HepG2 (cell line): Measurements from ENCODE around the gene ANXA11. TPM values are rescaled to one million over a fixed set of nuclear protein-coding genes. Genes with fewer than 3 reads are reported as not detected.

Experiments used
- ATAC-seq: fragments of 200-7000 bp; cut with Tn5 transposase; 3 replicates; pipeline ENCODE4 v1.9.1; 2020; ENCODE audit warnings: mild to moderate bottlenecking, moderate library complexity
- BruUV-seq: library from RNA; stranded (reverse); fragments of 400-500 nt; replicated peaks from 2 replicates; lab custom pipeline; 2021; lab: Mats Ljungman, UMichigan
- CTCF ChIA-PET: fragments of 300-600 bp; formaldehyde crosslinking; extraction: SDS; loops from one replicate; lab custom pipeline; 2021; ENCODE audit warnings: low total read pairs, inconsistent platforms, low intra/inter-chr PET ratio; lab: Yijun Ruan, JAX
- POLR2A ChIA-PET: fragments of 350-600 bp; sonication (Branson Sonifier 250); formaldehyde crosslinking; loops from one replicate; lab custom pipeline; 2020; ENCODE audit warnings: antibody characterized with exemption, inconsistent platforms; lab: Yijun Ruan, JAX
- DNase-seq: peaks from one replicate; pipeline ENCODE4 v3.0.0-alpha.2; 2015; ENCODE audit warnings: low spot score
- FAIRE-seq: peaks from 3 replicates; lab custom pipeline; 2011; peaks lifted over from hg19 to GRCh38; lab: Jason Lieb, UNC
- H2AFZ ChIP-seq: one replicate; pipeline ENCODE4 v1.6.1; 2011; ENCODE audit warnings: low read length, inconsistent platforms
- H3K27ac ChIP-seq: fragments of 300-600 bp; 3 replicates; pipeline ENCODE4 v1.8.0; 2011; ENCODE audit warnings: mixed run types, mild to moderate bottlenecking, mixed read lengths, low read length, inconsistent platforms; ENCODE audit not compliant: insufficient read depth; ENCODE audit errors: extremely low read length
- H3K27me3 ChIP-seq, 2 experiments: fragments of 200-600 bp in 1 of 2; 2 replicates in 1 of 2; 3 replicates in 1 of 2; pipeline versions ENCODE4 v1.6.0 to v1.8.0; 2011; ENCODE audit warnings: low read length in 2 of 2, mild to moderate bottlenecking in 2 of 2, moderate library complexity in 2 of 2, inconsistent platforms in 1 of 2; ENCODE audit not compliant: insufficient read depth in 2 of 2, control insufficient read depth in 1 of 2
- H3K36me3 ChIP-seq, 2 experiments: fragments of 200-600 bp in 1 of 2; replicated peaks in 1 of 2; 2 replicates in 1 of 2; 3 replicates in 1 of 2; pipeline versions ENCODE4 v1.5.1 to v1.8.0; 2011; ENCODE audit warnings: low read length in 2 of 2, inconsistent platforms in 1 of 2; ENCODE audit not compliant: insufficient read depth in 2 of 2, control insufficient read depth in 1 of 2
- H3K4me1 ChIP-seq: 2 replicates; pipeline ENCODE4 v1.5.1; 2012; ENCODE audit warnings: low read length, inconsistent platforms; ENCODE audit not compliant: insufficient read depth
- H3K4me2 ChIP-seq: 2 replicates; pipeline ENCODE4 v1.6.0; 2011; ENCODE audit warnings: low read depth, low read length, inconsistent platforms
- H3K4me3 ChIP-seq, 3 experiments: fragments of 200-600 bp in 1 of 3; sonication (generic), shearing (Covaris generic) in 1 of 3; replicated peaks in 1 of 3; 2 replicates each; pipeline ENCODE4 v1.5.1; 2011 to 2016; ENCODE audit warnings: low read length in 3 of 3, inconsistent platforms in 2 of 3, low read depth in 2 of 3, mild to moderate bottlenecking in 2 of 3, control low read depth in 1 of 3, mixed read lengths in 1 of 3; ENCODE audit not compliant: insufficient read depth in 1 of 3
- H3K79me2 ChIP-seq: one replicate; pipeline ENCODE4 v1.6.1; 2011; ENCODE audit warnings: low read length, inconsistent platforms; ENCODE audit not compliant: insufficient read depth
- H3K9ac ChIP-seq: 2 replicates; pipeline ENCODE4 v1.6.0; 2011; ENCODE audit warnings: mild to moderate bottlenecking, low read depth, low read length, inconsistent platforms; ENCODE audit not compliant: insufficient read depth
- H3K9me3 ChIP-seq: 2 replicates; pipeline ENCODE4 v1.5.1; 2012; ENCODE audit warnings: mild to moderate bottlenecking, low read length
- H4K20me1 ChIP-seq: 2 replicates; pipeline ENCODE4 v1.6.0; 2011; ENCODE audit warnings: inconsistent platforms, mild to moderate bottlenecking, low read length, moderate library complexity; ENCODE audit not compliant: insufficient read depth
- ATF7 ChIP-seq, 2 experiments: fragments of 450-650 bp in 1 of 2; sonication (generic) in 1 of 2; formaldehyde crosslinking in 1 of 2; IDR thresholded peaks; 2 replicates each; pipeline versions ENCODE4 v1.4.0 to v1.6.1; 2016 to 2020; ENCODE audit warnings: antibody characterized with exemption in 1 of 2, mild to moderate bottlenecking in 1 of 2, missing genetic modification reagents in 1 of 2
- BRD4 ChIP-seq: sonication (generic); formaldehyde crosslinking; IDR thresholded peaks from 2 replicates; pipeline ENCODE4 v1.4.0; 2020; ENCODE audit warnings: missing genetic modification reagents
- ESRRA ChIP-seq: sonication (generic); formaldehyde crosslinking; IDR thresholded peaks from 2 replicates; pipeline ENCODE4 v1.5.1; 2020; ENCODE audit warnings: mild to moderate bottlenecking, low read depth, missing genetic modification reagents
- GPN1 ChIP-seq: sonication (generic); formaldehyde crosslinking; IDR thresholded peaks from 2 replicates; pipeline ENCODE4 v1.5.1; 2020; ENCODE audit warnings: missing genetic modification reagents, borderline replicate concordance
- MAFG ChIP-seq: sonication (generic); formaldehyde crosslinking; IDR thresholded peaks from 2 replicates; pipeline ENCODE4 v1.5.1; 2020; ENCODE audit warnings: mild to moderate bottlenecking, missing genetic modification reagents
- MIER2 ChIP-seq: IDR thresholded peaks from 2 replicates; pipeline ENCODE4 v1.6.1; 2016; ENCODE audit warnings: missing biosample characterization, missing genetic modification reagents
- PTBP1 ChIP-seq: fragments of 200-400 bp; formaldehyde crosslinking; IDR thresholded peaks from 2 replicates; pipeline ENCODE4 v1.6.1; 2018; ENCODE audit warnings: low read length, low read depth; ENCODE audit not compliant: poor library complexity, severe bottlenecking
- SSRP1 ChIP-seq: IDR thresholded peaks from 2 replicates; pipeline ENCODE4 v1.6.1; 2016; ENCODE audit warnings: control low read depth
- WGBS: methylation state at CpG from one replicate; pipeline ENCODE4 v1.1.6; 2017; ENCODE audit warnings: low lambda C conversion rate; 5-methylcytosine and 5-hydroxymethylcytosine counted together
- in situ Hi-C: cut with HindIII; loops from 2 replicates; pipeline ENCODE4 v1.10.0; 2017; ENCODE audit warnings: low pct_unique_long_range_greater_than_20kb; ENCODE audit not compliant: extremely low pct_ligation_motif_present
- intact Hi-C: fragments of 100-400 bp; cut with micrococcal nuclease; formaldehyde crosslinking; loops from one replicate; pipeline ENCODE4 v1.10.0; 2022; ENCODE audit not compliant: unreplicated experiment
- polyA plus RNA-seq, 8 experiments: library from polyadenylated mRNA; depleted of rRNA in 3 of 8; stranded (reverse) in 7 of 8; unstranded in 1 of 8; fragments of >200 nt; fragmentation: Illumina TruSeq in 4 of 8; extraction: Trizol in 4 of 8; gene quantifications; 2 replicates each; pipeline versions ENCODE4 v1.2.1 to v1.2.3, GENCODE V29; 2011 to 2016; ENCODE audit warnings: low read depth in 4 of 8, missing spikeins in 1 of 8, mixed read lengths in 1 of 8; ENCODE audit not compliant: insufficient read depth in 1 of 8
- total RNA-seq, 5 experiments: library from RNA; depleted of rRNA; stranded (reverse); fragments of >200 nt; fragmentation: Illumina TruSeq; extraction: Trizol; gene quantifications; 2 replicates each; pipeline ENCODE4 v1.2.3, GENCODE V29; 2016; ENCODE audit warnings: low read depth in 1 of 5

Gene ANXA11
- total and polyA plus RNA-seq, 2 of the 13 experiments (the other 11 are each of a cell fraction or from before 2014, with no cell fraction given): 30.6 to 51.5 TPM

DNA sequence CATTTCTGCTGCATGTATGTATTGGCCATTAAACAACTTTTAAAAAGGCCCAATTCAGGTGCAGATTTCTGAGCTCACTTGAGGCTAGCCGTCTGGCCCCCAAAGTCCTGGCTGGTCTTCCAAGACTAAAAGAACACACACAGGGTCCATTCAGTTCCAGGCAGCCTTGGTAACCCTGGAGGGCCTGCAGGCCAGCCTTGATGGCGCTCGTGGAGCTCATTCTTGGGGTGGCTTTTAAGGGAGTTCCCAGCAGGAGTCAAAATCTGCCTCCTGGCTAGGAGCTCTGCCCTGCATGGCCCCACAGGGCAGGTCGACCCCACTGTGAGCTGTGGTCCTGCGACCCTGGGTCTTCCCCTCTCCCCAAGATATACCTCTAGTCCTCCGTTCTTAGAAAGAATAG, 28.8 kb downstream of the ANXA11 start:
- no TSS peak for BruUV-seq
- DNase-seq: no peak
- in situ Hi-C loops (no loop called here), intact Hi-C loops (no loop called here)
- H2AFZ ChIP-seq: no peak overlapping the region
- no peak for ATAC-seq
- no peaks in the 10 kb centered on the region for H3K27me3 ChIP-seq
- FAIRE-seq: no peak
- H3K36me3 ChIP-seq: peaks cover 1 to 3% of the 10 kb centered on the region in 2 experiments; a peak in 2 of 5 replicates
- H4K20me1 ChIP-seq: no peaks in the 10 kb centered on the region
- peaks cover 5% of the 10 kb centered on the region for H3K79me2 ChIP-seq
- H3K4me2 ChIP-seq: no peak overlapping the region
- WGBS: 94% methylated on average over 3 of the region's 6 CpGs
- H3K4me3 ChIP-seq: no peak overlapping the region
- no peaks in the 10 kb centered on the region for H3K9me3 ChIP-seq
- no peak overlapping the region for H3K9ac ChIP-seq
- H3K4me1 ChIP-seq: peaks cover 14% of the 10 kb centered on the region
- TF ChIP-seq ATF7 (IDR thresholded peaks at IDR 0.05) (no peak), ATF7 (CRISPR knock-in tag; IDR thresholded peaks at IDR 0.05) (no peak), BRD4 (no peak), ESRRA (CRISPR knock-in tag) (no peak), MIER2 (CRISPR knock-in tag) (no peak), GPN1 (CRISPR knock-in tag) (no peak)
- no peak overlapping the region for H3K27ac ChIP-seq
- ChIA-PET CTCF (no interaction called here), POLR2A (no interaction called here)

- no peak overlapping the region for H2AFZ ChIP-seq
- H3K27ac ChIP-seq: no peak overlapping the region
- H3K36me3 ChIP-seq: peaks cover 3% of the 10 kb centered on the region in 2 experiments; a peak in 2 of 5 replicates
- in situ Hi-C loops (no loop called here), intact Hi-C loops (no loop called here)
- DNase-seq (no peak), ATAC-seq (no peak), FAIRE-seq (no peak)
- H3K79me2 ChIP-seq: peaks cover 3% of the 10 kb centered on the region
- no peak overlapping the region for H3K4me2 ChIP-seq
- H3K9me3 ChIP-seq: no peaks in the 10 kb centered on the region
- H3K4me1 ChIP-seq: peaks cover 14% of the 10 kb centered on the region
- no peak overlapping the region for H3K9ac ChIP-seq
- no peaks in the 10 kb centered on the region for H3K27me3 ChIP-seq
- WGBS: 98% methylated on average over 10 of the region's 15 CpGs
- no peaks in the 10 kb centered on the region for H4K20me1 ChIP-seq
- CTCF ChIA-PET: no interaction called here
- no peak for TF ChIP-seq MAFG (CRISPR knock-in tag)
- no peak for TF ChIP-seq SSRP1 (CRISPR knock-in tag)
- TF ChIP-seq PTBP1: no peak
- H3K4me3 ChIP-seq: no peak overlapping the region
- POLR2A ChIA-PET: no interaction called here
- BruUV-seq: no TSS peak
Measured at GRCh38 chr10:80174641-80175395, 30.5 kb downstream of the ANXA11 start.
